GM18951 (cell line): ENCODE measurements around the gene CACNA1A.

Experiments
- POLR2A ChIP-seq: IDR thresholded peaks from 4 replicates; pipeline ENCODE4 v1.6.1; 2011; ENCODE audit warnings: mild to moderate bottlenecking; ENCODE audit not compliant: insufficient read length, insufficient read depth; ENCODE audit errors: extremely low read depth
- in situ Hi-C: fragments of 300-500 bp; cut with MboI; formaldehyde crosslinking; loops from one replicate; pipeline ENCODE4 v1.12.0; 2022; ENCODE audit warnings: low sequenced_read_pairs, mixed read lengths, inconsistent platforms; ENCODE audit not compliant: unreplicated experiment

The CACNA1A gene

DNA sequence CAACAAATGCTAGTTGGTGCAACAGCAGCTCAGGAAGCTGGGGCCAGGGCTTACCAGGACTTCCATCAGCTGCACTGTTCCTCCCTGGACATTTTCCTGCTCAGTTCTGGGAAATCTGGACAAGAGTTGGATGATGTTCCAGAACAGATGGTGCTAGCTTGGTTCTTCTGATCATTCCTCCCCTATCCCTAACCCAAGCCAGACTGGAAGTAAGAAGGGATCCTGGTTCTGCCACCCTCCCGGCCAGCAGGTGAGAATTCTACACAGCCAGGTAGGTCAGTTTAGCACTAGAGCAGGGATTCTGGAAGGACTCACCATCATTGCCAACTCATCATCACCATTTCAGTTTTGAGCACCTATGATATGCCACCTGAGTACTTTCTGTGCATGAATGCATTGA is 30.2 kb downstream of the CACNA1A start:
- no peak for TF ChIP-seq POLR2A
- in situ Hi-C loops = no loop called here

DNA sequence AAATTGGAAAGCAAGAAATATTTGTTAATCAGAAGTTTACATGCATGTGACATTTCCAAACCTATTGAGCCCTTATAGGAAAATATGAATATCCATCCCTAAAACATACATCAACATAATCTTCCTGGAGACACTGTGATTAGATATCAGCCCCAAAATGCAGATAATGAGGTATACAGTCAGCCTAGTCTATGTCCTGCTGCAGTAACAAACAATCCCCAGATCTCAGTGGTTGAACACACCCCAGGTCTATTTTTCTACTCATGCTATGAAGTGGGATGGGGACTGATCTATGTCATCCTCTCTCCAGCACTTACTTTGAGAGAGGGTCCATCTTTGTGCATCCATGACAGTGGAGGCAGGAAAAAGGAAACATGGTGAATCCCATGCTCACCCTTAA is 31.2 kb downstream of the CACNA1A start:
- in situ Hi-C loops = no loop called here
- TF ChIP-seq POLR2A = no peak

DNA sequence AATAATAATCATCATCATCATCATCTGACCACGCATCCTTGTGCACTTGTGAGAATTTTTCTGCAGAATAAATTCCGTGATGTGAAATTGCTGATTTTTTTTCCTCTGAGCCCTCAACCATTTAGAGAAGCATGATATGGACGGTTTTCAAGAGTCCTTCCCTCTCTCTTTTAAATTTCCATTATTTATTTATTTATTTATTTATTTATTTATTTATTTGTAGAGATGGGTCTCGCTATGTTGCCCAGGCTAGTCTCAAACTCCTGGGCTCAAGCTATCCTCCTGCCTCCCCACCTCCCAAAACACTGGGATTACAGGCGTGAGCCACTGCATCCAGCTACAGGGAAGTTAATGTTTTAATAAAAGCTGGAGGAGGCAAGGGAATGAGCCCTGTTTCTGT is 39.6 kb downstream of the CACNA1A start:
- in situ Hi-C loops = no loop called here

DNA sequence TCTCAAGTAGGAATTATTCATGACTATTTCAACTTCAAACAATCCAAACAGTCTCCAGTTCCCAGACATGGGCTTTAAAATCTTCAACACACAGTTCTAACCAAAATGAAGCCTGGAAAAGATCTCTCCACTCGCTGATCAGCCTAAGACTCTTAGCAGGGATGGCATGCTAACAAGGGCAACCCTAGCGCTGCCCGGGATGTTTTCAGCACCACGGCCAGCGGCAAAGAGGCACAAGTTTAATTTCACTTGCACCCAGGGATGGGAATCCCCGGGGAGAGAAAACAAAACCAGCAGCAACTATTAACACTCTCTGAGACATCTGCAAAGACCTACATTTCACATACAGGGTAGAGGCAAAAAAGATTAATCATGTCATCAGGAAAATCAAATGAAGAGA is 43.0 kb downstream of the CACNA1A start:
- no peak for TF ChIP-seq POLR2A
- in situ Hi-C loops = no loop called here

More for the DNA sequence above, 39.6 kb downstream of the CACNA1A start:
- TF ChIP-seq POLR2A = no peak

DNA sequence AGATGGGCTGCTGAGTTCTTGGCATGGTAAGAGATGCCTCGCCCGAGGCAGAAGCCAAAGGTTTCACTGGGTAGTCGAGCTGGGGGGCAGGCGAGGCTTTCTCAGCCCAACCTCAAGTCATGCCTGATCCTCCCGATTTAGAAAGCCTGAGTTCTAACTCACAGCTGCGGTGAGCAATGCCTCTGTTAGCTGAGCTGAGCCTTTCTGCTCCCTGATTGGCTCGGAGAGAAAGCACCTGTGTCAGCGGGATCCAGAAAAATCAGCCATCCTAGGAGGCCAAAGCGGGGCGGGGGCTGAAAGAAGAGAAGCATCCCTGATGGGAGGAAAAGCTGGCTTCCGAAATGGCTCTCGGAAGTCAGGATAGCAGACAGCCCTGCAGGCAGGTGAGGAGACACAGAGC is 44.7 kb downstream of the CACNA1A start:
- in situ Hi-C loops = no loop called here
- no peak for TF ChIP-seq POLR2A

DNA sequence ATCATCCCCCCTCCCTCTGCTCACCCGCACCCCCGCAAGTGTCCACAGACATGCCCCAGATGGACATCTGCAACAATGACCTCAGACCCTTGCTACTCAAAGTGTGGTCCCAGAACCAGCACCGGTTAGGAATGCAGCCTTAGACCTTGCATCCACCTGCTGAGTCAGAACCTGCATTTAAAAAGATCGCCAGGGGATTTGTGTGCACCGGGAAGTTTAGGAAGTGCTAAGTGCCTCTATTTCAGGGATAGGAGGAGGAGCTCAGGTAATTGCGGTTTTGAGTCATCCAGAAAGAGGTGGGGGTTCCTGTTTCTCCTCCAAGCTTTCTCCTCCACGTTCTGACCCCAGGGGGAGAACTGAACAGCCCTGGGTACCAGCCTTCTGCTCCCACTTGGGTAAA is 46.2 kb downstream of the CACNA1A start:
- in situ Hi-C loops = no loop called here

DNA sequence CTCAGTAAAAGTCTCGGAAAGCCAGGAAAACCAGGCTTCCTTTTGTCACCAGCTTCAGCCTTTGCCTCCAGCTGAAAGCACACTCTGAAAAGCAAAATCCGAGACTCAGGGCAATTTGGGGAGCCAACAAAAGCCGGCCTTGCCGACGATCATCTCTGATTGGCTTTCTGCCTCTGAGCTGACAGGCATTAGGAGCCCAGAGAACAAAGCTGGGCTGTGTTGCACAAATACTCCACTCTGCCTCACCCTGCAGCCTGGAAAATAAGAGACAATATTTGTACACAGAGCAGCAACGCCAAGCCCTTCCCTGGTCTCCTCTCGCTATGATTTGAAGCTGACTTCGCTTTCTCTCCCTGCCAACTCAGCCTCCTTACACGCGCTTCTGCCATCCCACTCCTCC is 46.9 kb downstream of the CACNA1A start:
- in situ Hi-C loops = no loop called here
- TF ChIP-seq POLR2A = no peak

More for the DNA sequence above, 46.2 kb downstream of the CACNA1A start:
- no peak for TF ChIP-seq POLR2A

DNA sequence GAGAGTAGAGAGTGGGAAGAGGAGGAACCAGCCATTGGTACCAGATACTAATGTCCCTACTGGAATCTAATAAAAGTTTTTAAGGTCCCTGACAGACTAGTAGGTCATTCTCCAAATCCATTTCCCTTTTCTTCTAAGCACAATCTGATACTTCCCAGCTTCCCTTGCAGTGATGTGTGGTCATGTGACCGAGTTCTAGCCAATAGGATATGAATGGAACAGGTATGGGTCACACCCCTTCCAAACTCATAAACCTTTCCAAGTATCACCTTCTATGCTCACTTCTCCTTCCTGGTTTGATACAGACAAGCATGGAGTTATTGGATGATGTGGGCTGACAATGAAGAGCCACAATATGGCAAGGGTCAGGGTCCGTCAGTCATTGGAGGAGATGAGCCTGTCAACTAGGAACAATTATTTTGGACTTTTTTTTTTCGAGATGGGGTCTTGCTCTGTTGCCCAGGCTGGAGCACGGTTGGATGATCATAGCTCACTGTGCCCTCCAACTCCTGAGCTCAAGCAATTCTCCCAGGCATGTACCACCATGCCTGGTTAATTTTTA is 54.8 kb downstream of the CACNA1A start:
- in situ Hi-C loops = no loop called here
- TF ChIP-seq POLR2A = no peak

DNA sequence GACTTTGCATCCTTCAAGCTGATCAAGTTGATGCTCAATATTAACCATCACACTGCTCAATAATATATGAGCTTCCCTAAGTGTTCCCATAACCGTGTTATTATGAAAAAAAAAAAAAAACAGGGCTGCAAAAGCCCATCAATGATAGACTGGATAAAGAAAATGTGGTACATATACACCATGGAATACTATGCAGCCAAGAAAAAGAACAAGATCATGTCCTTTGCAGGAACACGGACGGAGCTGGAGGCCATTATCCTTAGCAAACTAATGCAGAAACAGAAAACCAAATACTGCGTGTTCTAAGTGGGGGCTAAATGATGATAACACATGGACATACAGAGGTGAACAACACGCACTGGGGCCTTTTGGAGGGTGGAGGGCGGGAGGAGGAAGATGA is 58.3 kb downstream of the CACNA1A start:
- TF ChIP-seq POLR2A = no peak
- in situ Hi-C loops = no loop called here

DNA sequence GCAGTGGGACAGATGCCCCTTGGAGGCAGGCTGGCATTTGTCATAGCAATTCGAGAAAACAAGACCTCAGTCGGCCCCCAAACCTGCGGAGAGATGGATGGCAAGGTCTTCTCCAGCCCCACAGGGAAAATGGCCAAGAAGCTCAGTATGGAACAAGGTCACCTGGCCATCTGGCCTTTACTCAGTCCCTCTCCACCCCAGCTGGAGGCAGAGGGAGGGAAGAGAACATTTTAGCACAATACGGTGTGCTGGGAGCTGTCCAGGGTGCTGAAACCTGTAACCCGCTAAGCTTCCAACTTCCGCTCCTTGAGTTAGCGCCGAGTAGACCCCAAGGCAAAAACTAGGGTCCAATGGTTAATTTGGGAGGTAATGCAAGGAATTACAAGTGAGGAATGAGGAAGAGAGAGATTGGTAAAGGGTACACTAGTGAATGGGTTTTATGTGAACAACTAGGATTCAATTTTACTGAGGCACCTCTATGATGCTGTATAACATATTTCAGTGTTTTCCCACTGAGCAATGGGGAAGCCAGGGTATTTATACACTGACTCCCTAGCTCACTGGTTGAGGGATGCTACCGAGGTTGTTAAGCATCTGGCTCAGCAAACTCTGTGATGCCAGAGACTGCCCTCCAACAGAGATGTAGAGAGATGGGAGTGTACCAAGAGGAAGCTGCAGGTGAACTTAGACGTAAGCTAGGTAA is 64.3 kb downstream of the CACNA1A start:
- TF ChIP-seq POLR2A = no peak
- in situ Hi-C loops = no loop called here

DNA sequence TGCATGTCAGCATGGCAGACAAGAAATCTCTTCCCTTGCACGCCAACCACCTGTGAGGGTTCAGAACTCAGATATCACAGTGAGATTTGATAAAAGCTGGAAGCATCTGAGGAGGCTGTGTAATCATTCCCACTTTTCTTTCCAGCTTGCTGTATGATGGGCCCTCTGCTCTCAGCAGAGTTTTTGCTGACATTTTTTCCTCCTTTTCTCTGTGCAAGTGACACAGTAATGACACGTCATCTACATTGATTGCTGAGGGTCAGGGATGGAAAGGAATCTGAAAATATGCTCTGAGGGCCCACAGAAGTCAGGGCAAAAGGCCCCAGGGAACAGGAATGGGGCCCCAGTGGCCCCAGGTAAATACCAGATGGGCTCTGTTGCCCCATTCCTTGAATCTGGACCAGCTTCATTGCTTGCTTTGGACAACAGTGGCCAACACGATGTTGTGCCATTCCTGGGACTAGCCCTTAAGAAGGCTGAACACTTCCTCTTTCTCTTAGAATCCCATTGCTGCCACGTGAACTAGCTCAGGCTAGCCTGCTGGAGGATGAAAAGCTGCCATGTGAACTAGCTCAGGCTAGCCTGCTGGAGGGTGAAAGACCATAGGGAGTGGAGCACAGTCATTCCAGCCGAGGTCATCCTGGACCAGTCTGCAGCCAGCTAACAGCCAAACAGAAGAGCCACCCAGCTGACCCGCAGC is 68.2 kb downstream of the CACNA1A start:
- no peak for TF ChIP-seq POLR2A
- in situ Hi-C loops = no loop called here

DNA sequence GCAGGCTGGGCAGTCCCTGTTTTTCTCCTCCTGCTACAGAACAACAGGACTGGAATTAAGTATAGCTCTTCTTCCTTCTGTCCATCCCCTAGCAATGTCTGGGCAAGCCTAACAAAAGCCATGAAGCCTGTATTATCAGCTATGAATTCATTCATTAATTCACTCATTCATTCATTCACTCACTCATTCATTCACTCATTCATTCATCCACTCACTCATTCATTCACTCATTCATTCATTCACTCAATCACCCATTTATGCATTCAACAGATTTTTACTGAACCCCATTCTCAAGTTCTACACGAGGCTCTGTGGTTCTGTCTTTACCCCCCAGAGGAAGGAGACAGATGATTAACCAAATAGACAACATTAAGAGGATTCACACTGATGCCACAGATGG is 69.9 kb downstream of the CACNA1A start:
- in situ Hi-C loops = no loop called here
- TF ChIP-seq POLR2A = no peak

DNA sequence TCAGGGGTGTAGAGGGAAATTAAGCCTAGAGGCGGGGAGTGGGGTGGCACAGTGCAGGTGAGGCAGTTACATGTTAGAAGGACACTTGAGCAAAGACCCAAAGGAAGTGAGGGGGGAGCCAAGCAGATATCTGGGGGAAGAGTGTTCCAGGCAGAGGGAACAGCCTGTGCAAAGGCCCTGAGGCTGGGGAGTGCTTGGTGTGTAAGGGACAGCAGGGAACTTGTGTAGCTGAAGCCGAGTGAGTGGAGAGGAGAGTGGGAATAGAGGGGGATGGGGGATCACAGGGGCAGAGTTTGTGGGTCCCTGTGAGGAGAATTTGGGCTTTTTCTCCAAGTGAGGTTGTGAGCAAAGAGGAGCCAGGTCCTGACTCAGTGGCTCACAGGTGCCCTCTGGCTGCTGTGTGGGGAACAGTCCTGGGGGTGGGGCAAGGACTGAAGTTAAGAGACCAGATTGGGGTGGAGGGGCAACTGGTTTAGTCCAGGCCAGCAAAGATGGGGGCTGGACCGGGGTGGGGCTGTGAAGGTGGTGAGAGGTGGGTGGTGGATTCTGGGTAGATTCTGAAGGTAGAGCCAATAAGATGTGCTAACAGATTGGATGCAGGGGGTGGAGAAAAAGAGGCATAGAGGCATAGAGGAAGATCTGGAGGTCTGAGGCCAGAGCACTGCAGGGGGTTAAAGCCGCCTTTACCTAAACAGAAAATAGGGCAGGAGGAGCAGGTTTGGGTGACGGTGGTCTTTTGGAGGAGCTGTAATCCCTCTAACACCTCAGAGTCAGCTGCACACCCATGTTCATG is 75.3 kb downstream of the CACNA1A start:
- in situ Hi-C loops = no loop called here
- TF ChIP-seq POLR2A = no peak

DNA sequence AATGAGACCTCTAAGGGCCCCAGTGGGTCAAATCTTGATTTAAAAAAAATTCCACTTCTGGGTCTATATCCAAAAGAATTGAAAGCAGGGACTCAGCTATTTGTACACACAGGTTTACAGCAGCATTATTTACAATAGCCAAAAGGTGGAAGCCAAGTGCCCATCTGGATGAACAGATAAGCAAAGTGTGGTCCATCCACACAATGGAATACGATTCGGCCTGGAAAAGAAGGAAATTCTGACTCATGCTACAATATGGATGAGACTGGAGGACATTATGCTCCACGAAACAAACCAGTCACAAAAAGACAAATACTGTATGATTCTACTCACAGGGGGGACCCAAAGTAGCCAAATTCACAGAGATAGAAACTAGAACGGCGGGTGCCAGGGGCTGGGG is 76.7 kb downstream of the CACNA1A start:
- in situ Hi-C loops = no loop called here
- TF ChIP-seq POLR2A = no peak

DNA sequence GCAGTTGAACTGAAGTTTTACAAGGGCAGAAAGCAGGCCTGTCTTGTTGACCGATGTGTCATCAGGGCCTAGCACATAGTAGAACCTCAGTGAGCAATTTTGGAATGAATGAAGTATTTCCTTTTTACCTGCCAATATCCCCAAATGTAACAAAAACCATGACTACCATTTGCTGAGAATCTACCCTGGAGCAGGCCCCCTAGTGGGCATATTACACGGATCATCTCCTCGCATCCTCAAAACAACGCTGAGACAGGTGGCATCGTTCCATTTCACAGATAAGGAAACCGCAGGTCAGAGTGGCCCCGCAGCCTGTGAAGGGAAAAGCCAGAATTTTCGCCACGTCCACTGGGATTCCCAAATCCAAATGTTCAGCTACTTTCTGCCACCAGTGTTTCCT is 77.9 kb downstream of the CACNA1A start:
- TF ChIP-seq POLR2A = no peak
- in situ Hi-C loops = no loop called here
